NCI-H2227 (cell line): Measurements from ENCODE around the gene FTCD.
A peak's percentile ranks its signal among the peaks of the same experiment; 100 is the strongest.
"Not testable (repeated sequence)": the region's sequence is repeated elsewhere in the genome, so short reads cannot be mapped to it uniquely, and the experiment has no call there.

Source experiments
- DNase-seq: peaks from one replicate; lab custom pipeline; 2025; ENCODE audit not compliant: unreplicated experiment; lab: John Stamatoyannopoulos, UW

The FTCD gene

DNA sequence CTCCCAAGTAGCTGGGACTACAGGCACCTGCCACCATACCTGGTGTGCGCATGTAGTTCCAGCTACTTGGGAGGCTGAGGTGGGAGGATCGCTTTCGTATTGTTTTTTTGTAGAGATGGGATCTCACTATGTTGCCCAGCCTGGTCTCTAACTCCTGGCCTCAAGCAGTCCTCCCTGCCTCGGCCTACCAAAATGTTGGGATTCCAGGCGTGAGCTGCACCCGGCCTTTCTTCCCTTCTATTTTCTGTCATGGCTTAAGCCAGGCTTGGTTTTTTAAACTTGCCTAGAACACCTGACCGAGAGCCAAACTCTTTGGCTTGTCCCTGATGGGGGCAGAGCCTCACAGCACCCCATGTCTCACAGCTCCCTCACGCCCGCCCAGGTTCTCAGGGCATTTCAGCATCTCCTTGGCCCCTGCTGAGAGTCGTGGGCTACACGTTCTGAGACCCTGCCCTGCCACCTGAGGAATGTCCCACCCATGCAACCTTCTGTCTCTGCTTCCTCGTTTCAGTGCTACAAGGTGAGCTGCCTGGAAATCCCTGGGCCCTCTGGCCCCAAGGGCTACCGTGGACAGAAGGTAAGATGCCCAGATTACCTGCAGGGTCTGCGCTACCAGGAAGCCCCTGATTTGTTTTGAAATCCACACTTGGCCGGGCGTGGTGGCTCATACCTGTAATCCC, 41.7 kb downstream of the FTCD start:
- no peak for DNase-seq

DNA sequence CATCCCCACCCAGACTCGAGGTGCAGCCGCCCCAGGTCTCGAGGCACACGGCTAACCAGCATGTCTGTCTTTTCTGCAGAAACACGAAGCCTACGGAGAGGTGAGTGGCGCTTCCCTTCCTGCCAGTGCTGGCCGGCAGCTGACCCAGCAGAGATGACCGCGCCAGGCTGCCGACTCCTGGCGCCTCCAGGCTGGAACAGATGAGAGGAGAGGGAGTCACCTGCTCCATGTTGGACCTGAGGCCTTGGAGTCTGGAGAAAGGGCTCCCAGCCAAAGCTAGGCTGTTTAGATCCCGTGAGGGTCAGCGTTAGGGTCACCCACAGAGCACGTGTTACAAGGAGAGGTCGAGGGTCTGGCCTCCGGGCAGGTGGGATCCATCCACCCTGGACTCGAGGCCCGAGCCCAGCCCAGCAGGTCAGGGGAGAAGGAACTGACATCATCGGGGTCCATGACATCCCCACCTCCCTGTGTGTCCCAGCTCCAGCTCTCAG, 42.6 kb downstream of the FTCD start:
- DNase-seq = no peak

DNA sequence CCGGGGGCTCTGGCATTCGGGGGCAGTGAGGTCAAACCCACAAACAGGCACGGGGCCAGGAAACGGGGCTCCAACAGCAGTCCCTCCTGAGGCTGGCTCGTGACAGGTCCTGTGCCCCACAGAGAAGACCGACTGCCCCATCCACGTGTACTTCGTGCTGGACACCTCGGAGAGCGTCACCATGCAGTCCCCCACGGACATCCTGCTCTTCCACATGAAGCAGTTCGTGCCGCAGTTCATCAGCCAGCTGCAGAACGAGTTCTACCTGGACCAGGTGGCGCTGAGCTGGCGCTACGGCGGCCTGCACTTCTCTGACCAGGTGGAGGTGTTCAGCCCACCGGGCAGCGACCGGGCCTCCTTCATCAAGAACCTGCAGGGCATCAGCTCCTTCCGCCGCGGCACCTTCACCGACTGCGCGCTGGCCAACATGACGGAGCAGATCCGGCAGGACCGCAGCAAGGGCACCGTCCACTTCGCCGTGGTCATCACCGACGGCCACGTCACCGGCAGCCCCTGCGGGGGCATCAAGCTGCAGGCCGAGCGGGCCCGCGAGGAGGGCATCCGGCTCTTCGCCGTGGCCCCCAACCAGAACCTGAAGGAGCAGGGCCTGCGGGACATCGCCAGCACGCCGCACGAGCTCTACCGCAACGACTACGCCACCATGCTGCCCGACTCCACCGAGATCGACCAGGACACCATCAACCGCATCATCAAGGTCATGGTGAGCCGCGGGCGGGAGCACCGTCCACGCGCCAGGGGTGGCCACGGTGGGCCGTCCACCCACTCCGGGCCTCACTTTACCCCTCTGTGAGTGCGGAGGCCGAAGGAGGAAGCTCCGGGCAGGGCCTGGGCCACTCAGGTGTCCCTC, 43.3 kb downstream of the FTCD start:
- no peak for DNase-seq

DNA sequence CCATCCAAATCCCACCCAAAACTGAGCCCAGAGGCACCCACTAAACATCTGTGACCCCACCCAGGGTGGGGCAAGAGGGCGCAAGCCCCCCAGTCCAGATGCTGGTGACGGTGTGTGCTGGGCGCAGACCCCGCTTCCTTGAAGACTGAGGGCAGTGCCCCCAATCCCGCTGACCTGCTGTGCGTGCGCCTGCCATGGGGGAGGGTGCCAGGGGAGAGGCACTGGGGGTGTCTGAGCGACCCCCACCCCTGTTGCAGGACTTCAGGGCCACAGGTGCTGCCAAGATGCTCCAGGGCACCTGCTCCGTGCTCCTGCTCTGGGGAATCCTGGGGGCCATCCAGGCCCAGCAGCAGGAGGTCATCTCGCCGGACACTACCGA, 44.2 kb downstream of the FTCD start:
- DNase-seq = no peak

DNA sequence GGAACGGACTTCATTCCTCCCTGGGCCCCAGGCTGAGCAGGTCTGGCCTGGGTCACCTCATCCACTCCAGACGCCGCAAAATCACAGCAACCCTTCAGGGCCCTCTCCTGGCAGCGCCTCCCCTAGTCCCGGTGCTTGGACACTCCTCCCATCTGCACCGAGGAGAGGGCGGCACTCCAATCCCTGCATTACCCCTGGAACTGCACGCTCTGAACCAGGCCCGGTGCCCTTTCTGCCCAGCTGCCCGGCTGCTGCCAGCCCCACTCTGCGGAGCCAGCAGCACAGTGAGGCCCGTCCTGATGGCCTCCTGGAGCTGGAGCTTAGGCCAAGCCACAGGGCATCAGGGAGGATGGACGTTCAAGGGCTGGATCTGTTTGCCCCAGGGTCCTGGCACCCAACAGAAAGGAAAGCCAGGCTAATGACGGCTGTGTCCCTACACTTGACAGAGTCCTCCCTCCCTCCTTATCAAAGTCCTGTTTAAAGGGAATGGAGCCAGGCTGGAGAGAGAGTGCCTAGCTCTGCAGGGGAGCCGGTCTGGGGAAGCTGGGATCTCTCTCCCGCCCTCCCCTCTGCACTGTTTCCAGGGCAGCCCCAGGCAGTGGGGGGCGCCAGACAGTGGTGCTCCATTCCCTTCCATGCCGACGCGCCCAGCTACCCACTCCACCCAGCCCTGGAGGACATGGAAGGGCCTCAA, 44.7 kb downstream of the FTCD start:
- DNase-seq = no peak

DNA sequence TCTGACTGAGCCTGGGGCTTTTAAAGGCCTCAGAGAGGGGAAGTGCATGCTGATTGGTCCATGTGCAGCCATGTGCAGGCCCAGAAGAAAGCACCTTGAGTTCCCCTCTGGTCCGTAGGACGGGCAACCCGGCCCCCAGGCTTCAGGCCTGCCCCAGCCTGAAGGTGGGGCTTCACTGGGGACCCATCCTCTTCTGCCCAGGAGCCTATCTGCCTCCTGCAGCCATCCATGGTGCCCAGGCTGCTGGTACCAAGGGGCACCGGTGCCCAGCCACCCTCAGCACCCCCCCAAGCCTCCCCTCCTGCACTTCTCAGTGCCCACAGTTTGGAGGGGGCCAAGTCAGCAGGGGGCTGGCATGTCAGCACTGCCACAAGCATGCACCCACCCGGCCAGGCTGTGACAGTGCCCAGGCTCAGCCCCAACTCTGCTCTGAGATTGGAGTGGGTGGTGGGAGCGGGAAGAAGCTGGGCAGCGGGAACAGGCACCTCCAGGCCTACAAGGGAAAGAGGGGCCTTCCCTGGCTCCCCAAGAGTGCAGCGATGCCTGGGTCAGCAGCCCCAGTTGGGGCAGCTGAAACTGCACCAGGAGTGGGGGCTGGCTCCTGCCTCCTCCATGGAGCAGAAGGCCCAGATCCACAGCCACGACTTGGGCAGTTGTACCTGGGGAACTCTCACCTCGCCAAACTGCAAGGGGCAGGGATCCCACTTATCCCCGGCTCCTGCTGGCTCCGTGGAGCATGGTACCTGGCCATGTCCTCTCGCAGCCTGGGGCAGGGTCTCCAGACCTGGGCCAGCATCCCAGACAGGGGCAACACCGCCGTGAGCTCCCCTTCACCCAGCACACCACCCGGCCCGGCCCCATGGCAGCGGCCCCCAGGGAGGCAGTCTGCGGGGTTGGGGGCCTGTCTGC, 45.8 kb downstream of the FTCD start:
- no peak for DNase-seq

DNA sequence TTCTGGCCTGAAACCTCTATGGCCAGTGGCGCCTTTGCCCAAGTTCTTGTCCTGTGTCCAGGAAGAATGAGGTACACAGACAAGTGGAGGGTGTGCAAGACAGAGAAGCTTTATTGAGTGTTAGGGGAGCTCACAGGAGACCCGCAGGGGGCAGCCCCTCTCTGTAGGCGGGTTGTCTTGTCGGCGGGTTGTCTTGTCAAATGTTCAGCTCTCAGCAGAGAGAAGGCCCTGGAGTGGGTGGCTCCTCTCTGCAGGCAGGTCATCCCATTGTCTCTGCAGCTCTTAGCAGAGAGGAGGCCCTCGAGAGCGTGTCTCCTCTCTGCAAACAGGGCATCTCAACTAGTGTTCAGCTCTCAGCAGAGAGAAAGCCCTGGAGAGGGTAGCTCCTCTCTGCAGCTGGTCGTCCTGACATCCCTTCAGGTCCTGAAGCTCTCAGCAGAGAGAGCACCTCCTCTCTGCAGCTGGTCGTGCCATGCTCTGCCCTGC, 46.5 kb downstream of the FTCD start:
- DNase-seq = no peak

DNA sequence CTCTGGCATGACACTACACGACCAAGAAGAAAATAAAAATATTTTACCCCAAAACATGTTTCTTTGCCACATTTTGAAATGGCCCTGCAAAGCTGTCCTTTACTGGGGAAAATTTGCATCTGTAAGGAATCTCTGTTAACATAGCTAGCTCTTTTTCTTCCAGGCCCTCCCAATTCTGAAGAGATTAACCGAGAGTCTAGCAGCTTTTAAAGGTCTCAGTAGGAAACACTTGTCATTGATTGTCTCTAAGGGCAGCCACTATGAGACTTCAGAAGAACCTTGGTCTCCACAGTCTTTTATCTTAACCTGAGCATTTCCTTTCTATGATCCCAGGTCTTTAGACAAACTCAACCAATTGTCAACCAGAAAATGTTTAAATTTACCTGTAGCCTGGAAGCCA, 48.0 kb downstream of the FTCD start:
- not testable (repeated sequence) for DNase-seq

DNA sequence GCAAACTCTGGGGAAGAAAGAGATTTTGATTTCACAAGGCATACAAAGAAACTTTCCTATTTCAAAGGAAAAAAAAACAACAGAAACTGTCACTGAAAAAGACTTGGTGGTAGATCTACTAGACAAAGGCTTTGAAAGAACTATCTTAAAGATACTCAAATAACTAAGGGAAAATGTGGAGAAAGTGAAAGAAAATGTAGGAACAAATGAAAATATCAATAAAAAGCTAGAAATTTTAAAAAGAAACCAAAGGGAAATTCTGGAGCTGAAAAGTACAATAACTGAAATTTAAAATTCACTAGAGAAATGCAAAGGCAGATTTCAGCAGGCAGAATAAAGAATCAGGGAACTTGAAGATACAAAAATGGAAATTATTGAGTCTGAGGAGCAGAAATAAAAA, 51.3 kb downstream of the FTCD start:
- no peak for DNase-seq

DNA sequence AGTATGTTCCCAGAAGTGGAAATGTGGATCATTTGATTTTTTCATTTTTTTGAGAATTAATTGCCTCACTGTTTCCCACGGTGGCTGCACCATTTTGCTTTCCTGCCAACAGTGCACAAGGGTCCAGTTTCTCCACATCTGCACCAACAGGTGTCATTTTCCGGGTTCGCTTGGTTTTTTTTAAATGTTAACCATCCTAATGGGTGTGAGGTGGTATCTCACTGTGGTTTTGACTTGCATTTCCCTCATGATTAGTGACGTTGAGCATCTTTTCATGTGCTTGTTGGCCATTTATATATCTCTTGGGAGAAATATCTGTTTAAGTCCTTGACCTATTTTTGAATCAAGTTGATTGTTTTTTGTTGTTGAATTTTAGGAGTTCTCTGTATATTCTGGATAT, 54.5 kb downstream of the FTCD start:
- DNase-seq = no peak

DNA sequence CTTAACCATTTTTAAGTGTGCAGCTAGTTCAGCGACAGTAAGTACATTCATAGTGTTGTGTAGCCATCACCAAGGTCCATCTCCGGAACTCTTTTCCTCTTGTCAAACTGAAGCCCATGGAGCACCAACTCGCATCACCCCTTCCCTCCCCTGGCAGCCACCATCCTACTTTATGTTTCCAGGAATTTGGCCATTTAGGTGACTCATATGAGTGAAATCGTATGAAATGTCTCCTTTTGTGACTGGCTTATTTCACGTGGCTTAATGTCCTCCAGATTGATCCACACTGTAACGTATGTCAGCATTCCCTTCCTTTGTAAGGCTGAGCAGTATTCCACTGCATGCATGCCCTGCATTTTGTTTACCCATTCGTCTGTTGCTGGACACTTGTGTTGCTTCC, 55.0 kb downstream of the FTCD start:
- no peak for DNase-seq

DNA sequence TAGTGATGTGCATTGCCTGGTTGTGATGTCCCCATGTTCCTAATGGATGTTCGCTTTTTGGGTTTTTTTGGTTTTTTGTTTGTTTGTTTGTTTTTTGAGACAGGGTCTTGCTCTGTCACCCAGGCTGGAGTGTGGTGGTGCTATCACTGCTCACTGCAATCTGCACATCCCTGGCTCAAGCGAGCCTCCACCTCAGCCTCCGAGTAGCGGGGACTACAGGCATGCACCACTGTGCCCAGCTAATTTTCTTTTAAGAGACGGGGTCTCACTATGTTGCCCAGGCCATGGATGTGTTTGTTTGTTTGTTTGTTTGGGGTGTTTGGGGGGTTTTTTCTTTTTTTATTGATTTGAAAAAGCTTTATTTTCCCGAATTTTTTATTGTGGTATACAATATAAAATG, 55.4 kb downstream of the FTCD start:
- DNase-seq = no peak

DNA sequence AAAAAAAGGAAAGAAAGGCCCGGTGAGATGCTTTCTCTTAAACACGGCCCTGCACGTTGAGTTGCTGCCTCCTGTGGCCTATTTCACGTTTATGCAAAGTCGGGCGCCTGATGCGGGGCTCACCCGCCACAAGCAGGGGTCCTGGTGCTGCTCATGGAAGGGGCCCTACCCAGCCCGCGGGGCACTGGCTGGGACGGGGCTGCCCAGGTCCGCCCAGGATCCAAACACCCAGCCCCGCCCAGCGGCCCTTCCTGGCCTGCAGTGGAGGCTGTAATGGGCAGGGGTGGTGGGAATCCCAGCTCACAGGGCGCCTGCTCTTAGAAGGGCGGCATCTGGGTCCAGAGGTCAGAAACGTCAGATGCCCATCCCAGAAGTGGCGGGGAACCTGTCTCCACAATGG, 55.9 kb downstream of the FTCD start:
- peak; percentile 44 for DNase-seq

DNA sequence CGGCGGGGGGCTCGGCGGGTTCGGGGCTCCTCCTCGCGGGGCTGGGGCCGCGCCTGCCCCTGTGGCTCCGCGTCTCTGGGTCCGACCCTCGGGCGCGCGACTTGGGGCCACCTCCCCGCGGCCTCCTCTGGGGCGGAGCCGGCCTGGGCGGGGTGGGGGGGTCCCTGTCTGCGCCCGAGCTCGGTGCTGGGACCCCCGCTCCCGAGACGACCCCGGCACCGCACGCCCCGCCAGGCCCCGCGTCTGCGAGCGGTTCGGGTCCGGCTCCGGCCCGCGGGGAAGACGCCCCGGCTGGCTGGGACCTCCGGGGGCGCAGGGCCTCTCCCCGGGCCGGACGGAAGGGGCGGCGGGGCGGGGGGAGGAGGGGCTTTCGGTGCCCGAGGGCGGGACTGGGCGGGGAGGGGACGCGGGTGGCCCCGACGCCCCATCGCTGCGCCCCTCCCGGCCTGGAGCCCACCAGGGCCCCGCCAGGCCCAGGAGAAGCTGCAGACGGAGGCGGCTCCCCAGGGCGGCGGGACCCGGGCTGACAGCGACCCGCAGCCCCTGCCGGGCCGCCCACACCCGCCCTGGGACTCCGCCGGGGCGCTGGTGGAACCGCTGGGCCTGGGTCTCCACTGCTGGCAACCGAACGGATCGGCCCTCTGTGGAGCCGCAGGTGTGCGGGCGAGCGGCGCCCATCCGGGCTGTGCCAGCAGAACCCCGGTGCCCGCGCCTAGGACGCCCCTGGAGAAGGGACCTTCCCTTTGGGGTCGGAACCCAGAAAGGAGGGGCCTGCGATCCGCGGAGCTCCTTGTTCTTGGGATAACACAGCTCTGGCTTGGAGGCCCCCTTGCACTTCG, 56.9 kb downstream of the FTCD start:
- DNase-seq = peak; percentile 46

DNA sequence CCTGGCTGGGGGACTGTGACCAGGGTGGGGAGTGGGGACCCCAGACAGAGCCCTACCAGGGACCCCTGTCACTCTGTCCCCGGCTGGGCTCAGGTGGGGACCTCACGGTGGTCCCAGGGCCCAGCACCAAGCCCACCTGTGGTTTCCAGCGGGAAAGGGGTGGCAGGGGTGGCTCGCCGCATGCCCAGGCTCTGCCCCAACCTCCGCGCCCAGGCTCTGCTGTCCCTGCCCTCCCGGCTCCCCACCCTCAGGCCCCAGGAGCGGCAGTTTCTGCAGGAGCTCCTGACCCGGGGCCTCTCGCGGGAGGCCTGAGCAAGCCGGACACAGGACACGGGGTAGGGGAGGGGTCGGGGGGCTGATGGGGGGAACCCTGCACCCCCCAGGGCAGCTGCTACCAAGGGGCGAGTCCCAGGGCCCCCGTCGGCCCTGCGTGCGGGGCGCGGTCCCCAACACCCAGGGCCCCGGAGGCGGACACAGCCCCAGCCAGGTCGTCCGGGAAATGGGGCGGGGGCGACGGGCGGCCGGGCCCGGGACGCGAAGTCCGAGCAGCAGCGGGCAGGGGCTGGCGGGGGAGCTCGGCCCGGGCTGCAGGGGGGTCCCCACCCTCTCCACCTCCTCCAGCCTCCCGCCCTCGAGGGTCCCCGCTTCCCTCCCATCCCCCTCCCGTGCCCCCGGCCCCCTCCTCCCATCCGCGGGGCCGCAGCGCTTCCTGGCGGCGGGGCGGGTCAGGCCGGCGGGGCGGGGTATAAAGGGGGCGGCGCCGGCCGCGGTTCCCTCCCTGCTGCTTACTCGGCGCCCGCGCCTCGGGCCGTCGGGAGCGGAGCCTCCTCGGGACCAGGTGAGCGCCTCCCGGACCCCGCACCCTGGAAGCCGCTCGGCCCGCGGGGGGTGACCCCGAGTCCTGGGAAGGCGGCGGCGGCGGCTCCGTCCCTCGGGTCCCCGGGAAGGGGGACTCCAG, 57.8 kb downstream of the FTCD start, which contains the start of gene COL6A2:
Gene COL6A2, plus strand, starts transcription at position 777 of the 958 bp plus-strand sequence.
- DNase-seq = peak; percentile 68

DNA sequence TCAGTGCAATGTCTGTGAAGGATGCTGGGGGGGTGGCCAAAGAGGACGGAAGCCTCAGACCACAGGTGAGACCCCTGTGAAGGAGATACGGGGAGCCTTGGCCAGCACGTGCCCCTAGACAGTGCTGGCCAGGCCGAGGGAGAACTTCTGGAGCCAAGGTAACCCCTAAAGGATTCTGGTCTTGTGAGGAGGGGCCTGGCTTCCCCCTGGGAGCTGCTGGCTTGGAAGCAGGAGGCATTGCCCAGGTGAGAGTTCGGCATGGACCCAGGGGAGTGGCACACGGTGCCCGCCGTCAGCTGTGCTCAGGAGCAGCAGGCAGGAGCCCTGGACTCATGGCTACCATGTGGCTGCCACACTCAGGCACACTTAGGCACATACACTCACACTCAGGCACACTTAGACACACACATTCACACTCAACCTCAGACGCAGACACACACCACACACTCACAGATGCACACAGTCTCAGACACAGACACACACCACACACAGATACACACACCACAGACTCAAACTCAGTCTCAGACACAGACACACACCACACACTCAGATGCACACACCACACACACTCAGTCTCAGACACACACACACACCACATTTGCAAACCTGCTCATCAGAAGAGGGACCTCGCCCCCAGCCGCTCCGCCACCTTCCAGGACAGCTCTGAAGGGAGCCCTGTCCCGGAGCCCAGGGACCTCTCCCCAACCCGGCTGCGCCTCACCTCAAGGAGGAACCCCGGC, 58.6 kb downstream of the FTCD start:
- DNase-seq = no peak

DNA sequence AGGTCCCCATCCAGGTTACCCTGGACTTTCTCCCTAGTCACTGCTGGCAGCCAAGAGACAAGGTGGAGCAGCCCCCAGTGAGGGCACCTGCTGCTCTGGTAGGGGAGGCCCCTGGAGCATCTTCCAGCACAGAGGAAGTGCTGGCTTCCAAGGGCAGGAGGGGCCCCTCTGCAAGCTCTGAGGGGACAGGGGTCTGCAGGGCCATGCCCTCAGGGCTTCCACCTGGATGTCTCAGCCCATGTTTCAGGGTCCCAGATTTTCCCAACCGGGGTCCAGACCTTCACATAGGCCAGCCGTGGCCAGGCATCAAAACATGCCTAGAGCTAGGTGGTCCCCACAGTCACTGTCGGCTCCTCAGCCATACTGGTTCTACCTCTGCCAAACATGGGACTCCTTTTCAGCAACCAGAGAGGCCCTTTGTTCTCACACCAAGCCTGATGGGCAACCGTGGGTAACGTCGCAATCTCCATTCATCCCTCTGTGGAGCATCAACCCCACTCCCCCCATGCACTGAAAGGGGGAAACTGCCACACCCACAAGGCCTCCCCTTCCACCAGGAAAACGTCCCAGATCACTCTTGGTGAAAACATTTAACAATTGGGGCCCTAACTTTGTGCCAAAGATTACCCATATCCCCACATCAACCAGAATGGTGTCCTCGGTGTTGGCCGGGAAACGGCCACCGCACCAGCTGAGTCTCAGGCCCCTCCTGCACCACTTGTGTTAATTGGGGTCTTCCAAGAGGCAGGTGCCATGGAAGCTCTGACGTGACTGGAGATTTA, 59.4 kb downstream of the FTCD start:
- no peak for DNase-seq
